Measurements from ENCODE around the gene NT5C2.
"Not testable (repeated sequence)": the region's sequence is repeated elsewhere in the genome, so short reads cannot be mapped to it uniquely, and the experiment has no call there.

- not testable (repeated sequence) for TF ChIP-seq CTCF (conservative IDR thresholded peaks at IDR 0.05; ENCODE audit: low read depth, low read length); USF2 (IDR thresholded peaks at IDR 0.05; ENCODE audit: low read depth, low read length); POLR2A (IDR thresholded peaks at IDR 0.05; ENCODE audit: low read depth, low read length)
These were observed 57.9 kb downstream of the NT5C2 start for GRCh38 chr10:103135168-103135567.

Measured in IMR-90 (cell line).